Smooth muscle cell (in vitro differentiated cells): Measurements from ENCODE around the gene SCAF1. TPM values are rescaled to one million over a fixed set of nuclear protein-coding genes. Genes with fewer than 3 reads are reported as not detected.

Experiments used
- DNase-seq: peaks from one replicate; lab custom pipeline; 2025; ENCODE audit not compliant: unreplicated experiment; lab: John Stamatoyannopoulos, UW
- H2AFZ ChIP-seq: fragments of 200-600 bp; sonication (generic); 2 replicates; pipeline ENCODE4 v1.6.0; 2016; ENCODE audit warnings: antibody characterized with exemption, low read depth, mild to moderate bottlenecking
- H3F3A ChIP-seq: fragments of 200-600 bp; sonication (generic); 2 replicates; pipeline ENCODE4 v1.6.0; 2017; ENCODE audit warnings: antibody characterized with exemption, low read depth
- H3K27ac ChIP-seq: fragments of 200-600 bp; sonication (generic); 2 replicates; pipeline ENCODE4 v1.5.1; 2016; ENCODE audit warnings: low read depth, mild to moderate bottlenecking
- H3K27me3 ChIP-seq: fragments of 200-600 bp; sonication (generic); 2 replicates; pipeline ENCODE4 v1.6.1; 2016; ENCODE audit warnings: low read depth, mild to moderate bottlenecking
- H3K36me3 ChIP-seq: fragments of 200-600 bp; sonication (generic); 2 replicates; pipeline ENCODE4 v1.5.1; 2016; ENCODE audit warnings: low read depth
- H3K4me1 ChIP-seq: fragments of 200-600 bp; sonication (generic); 2 replicates; pipeline ENCODE4 v1.5.1; 2016; ENCODE audit warnings: low read depth
- H3K4me2 ChIP-seq: fragments of 200-600 bp; sonication (generic); 2 replicates; pipeline ENCODE4 v1.6.0; 2016; ENCODE audit warnings: mild to moderate bottlenecking
- H3K4me3 ChIP-seq: fragments of 200-600 bp; sonication (generic); 2 replicates; pipeline ENCODE4 v1.5.1; 2016; ENCODE audit warnings: mild to moderate bottlenecking
- H3K79me2 ChIP-seq: fragments of 200-600 bp; sonication (generic); 2 replicates; pipeline ENCODE4 v1.6.0; 2016; ENCODE audit warnings: low read depth, mild to moderate bottlenecking
- H3K9ac ChIP-seq: fragments of 200-600 bp; sonication (generic); 2 replicates; pipeline ENCODE4 v1.6.0; 2016; ENCODE audit warnings: low read depth
- H3K9me3 ChIP-seq: fragments of 200-600 bp; sonication (generic); replicated peaks from 2 replicates; pipeline ENCODE4 v1.5.1; 2016; ENCODE audit warnings: low read depth
- H4K20me1 ChIP-seq: fragments of 200-600 bp; sonication (generic); 2 replicates; pipeline ENCODE4 v1.6.0; 2016; ENCODE audit warnings: low read depth
- CTCF ChIP-seq: fragments of 200-600 bp; sonication (generic); IDR thresholded peaks from 2 replicates; pipeline ENCODE4 v1.5.1; 2017; ENCODE audit warnings: borderline replicate concordance, mild to moderate bottlenecking, antibody characterized with exemption; ENCODE audit not compliant: insufficient read depth, poor library complexity, severe bottlenecking
- WGBS: methylation state at CpG from one replicate; pipeline ENCODE4 v1.1.7; 2016; ENCODE audit warnings: low lambda C conversion rate; 5-methylcytosine and 5-hydroxymethylcytosine counted together
- polyA plus RNA-seq: library from polyadenylated mRNA; unstranded; fragments of >200 nt; fragmentation: Nextera tagmentation; extraction: Ambion mirVana; gene quantifications from 2 replicates; pipeline ENCODE4 v1.2.1, GENCODE V29; 2016
- total RNA-seq: library from RNA; depleted of rRNA; stranded (reverse); fragments of >200 nt; gene quantifications from 2 replicates; pipeline ENCODE4 v1.2.3, GENCODE V29; 2014

The SCAF1 gene
- total and polyA plus RNA-seq, 2 experiments from 2014 or later, result 7.9 to 12.1 TPM

GRCh38 chr19:49685845-49686332 is 43.9 kb downstream of the SCAF1 start:
- no peak for TF ChIP-seq CTCF
- no peak for DNase-seq
- no peaks in the 10 kb centered on the region for H3K4me1 ChIP-seq
- no peaks in the 10 kb centered on the region for H3K36me3 ChIP-seq
- H3K4me3 ChIP-seq, result no peak overlapping the region
- H3K9me3 ChIP-seq, result no peaks in the 10 kb centered on the region
- H3K27ac ChIP-seq, result no peak overlapping the region
- WGBS, result 98% methylated on average over 23 of the region's 23 CpGs
- no peak overlapping the region for H3K9ac ChIP-seq
- H4K20me1 ChIP-seq, result peaks cover 48% of the 10 kb centered on the region
- no peak overlapping the region for H2AFZ ChIP-seq
- H3K4me2 ChIP-seq, result no peak overlapping the region
- no peaks in the 10 kb centered on the region for H3K27me3 ChIP-seq
- peaks cover 17% of the 10 kb centered on the region for H3K79me2 ChIP-seq
- H3F3A ChIP-seq, result no peaks in the 10 kb centered on the region

GRCh38 chr19:49686503-49687088 is 44.6 kb downstream of the SCAF1 start:
- Histone ChIP-seq H3K9me3 (no peaks in the 10 kb centered on the region), H3F3A (no peaks in the 10 kb centered on the region), H3K4me3 (no peak overlapping the region), H2AFZ (no peak overlapping the region), H3K79me2 (peaks cover 10% of the 10 kb centered on the region), H3K9ac (no peak overlapping the region), H4K20me1 (peaks cover 41% of the 10 kb centered on the region), H3K4me1 (no peaks in the 10 kb centered on the region), H3K36me3 (no peaks in the 10 kb centered on the region), H3K4me2 (no peak overlapping the region), H3K27ac (no peak overlapping the region), H3K27me3 (no peaks in the 10 kb centered on the region)
- WGBS, result 93% methylated on average over 3 of the region's 27 CpGs
- no peak for DNase-seq
- TF ChIP-seq CTCF, result no peak

GRCh38 chr19:49687150-49687549 is 45.1 kb downstream of the SCAF1 start:
- Histone ChIP-seq H3K9ac (no peak overlapping the region), H3K36me3 (no peaks in the 10 kb centered on the region), H3F3A (no peaks in the 10 kb centered on the region), H3K27ac (no peak overlapping the region), H3K4me3 (no peak overlapping the region), H4K20me1 (peaks cover 36% of the 10 kb centered on the region), H3K79me2 (peaks cover 6% of the 10 kb centered on the region), H3K4me2 (no peak overlapping the region), H2AFZ (no peak overlapping the region), H3K4me1 (no peaks in the 10 kb centered on the region), H3K27me3 (no peaks in the 10 kb centered on the region), H3K9me3 (no peaks in the 10 kb centered on the region)
- no peak for TF ChIP-seq CTCF
- DNase-seq, result no peak
- 91% methylated on average over 12 of the region's 12 CpGs for WGBS

- Histone ChIP-seq H3K9me3 (no peaks in the 10 kb centered on the region), H3K9ac (no peak overlapping the region), H3K27ac (no peak overlapping the region), H3K27me3 (no peaks in the 10 kb centered on the region), H3K4me2 (no peak overlapping the region), H3K4me3 (no peak overlapping the region), H4K20me1 (peaks cover 35% of the 10 kb centered on the region), H3F3A (no peaks in the 10 kb centered on the region), H3K4me1 (no peaks in the 10 kb centered on the region), H3K79me2 (peaks cover 6% of the 10 kb centered on the region), H2AFZ (no peak overlapping the region), H3K36me3 (no peaks in the 10 kb centered on the region)
- no peak for TF ChIP-seq CTCF
- DNase-seq, result no peak
- 83% methylated on average over 19 of the region's 26 CpGs for WGBS
These were observed 45.7 kb downstream of the SCAF1 start for GRCh38 chr19:49687566-49688316.
